Thoracic aorta (tissue), 2 donors: ENCODE data around the gene SLC9C2. TPM values are rescaled to one million over a fixed set of nuclear protein-coding genes. Genes with fewer than 3 reads are reported as not detected.
"Not testable (repeated sequence)": the region's sequence is repeated elsewhere in the genome, so short reads cannot be mapped to it uniquely, and the experiment has no call there.

ENCODE experiments used
- ATAC-seq: fragments of 150-250 bp; one replicate; pipeline ENCODE4 v1.8.0; 2017; ENCODE audit warnings: low read depth; ENCODE audit not compliant: insufficient number of reproducible peaks, low FRiP score
- DNase-seq: peaks from one replicate; pipeline ENCODE4 v3.0.0-alpha.2; 2020; ENCODE audit warnings: low spot score
- H3K27ac ChIP-seq, 2 donors: fragments of 200-600 bp; sonication (generic); 1 replicate in 1 of 2; 2 replicates in 1 of 2; pipeline ENCODE4 v1.5.1; 2016; ENCODE audit warnings: mild to moderate bottlenecking in 2 of 2, moderate library complexity in 2 of 2
- H3K27me3 ChIP-seq: fragments of 200-600 bp; sonication (generic); replicated peaks from 2 replicates; pipeline ENCODE4 v1.6.0; 2016; ENCODE audit warnings: mild to moderate bottlenecking; ENCODE audit not compliant: insufficient read depth
- H3K36me3 ChIP-seq: fragments of 200-600 bp; sonication (generic); one replicate; pipeline ENCODE4 v1.5.1; 2016
- H3K4me1 ChIP-seq, 2 donors: fragments of 200-600 bp; sonication (generic); 1 replicate in 1 of 2; 2 replicates in 1 of 2; pipeline versions ENCODE4 v1.5.1 to v1.6.0; 2016; ENCODE audit warnings: low read depth in 2 of 2, mild to moderate bottlenecking in 1 of 2; ENCODE audit not compliant: control insufficient read depth in 1 of 2
- H3K4me3 ChIP-seq: fragments of 200-600 bp; sonication (generic); 2 replicates; pipeline ENCODE4 v1.5.1; 2016; ENCODE audit warnings: mild to moderate bottlenecking
- H3K9me3 ChIP-seq: fragments of 200-600 bp; sonication (generic); 2 replicates; pipeline ENCODE4 v1.5.1; 2016
- CTCF ChIP-seq: fragments of 200-600 bp; sonication (generic); IDR thresholded peaks from one replicate; pipeline ENCODE4 v1.5.1; 2019; ENCODE audit warnings: antibody characterized with exemption
- total RNA-seq, 2 donors: library from RNA; depleted of rRNA; stranded (reverse); fragments of >200 nt; gene quantifications; one replicate each; pipeline versions ENCODE4 v1.1.0 to v1.2.3, GENCODE V29; 2016

Gene SLC9C2
- total RNA-seq, 2 donors from 2014 or later: not detected

- no peak for DNase-seq
- H3K27ac ChIP-seq: no peak overlapping the region
- H3K4me3 ChIP-seq: no peak overlapping the region
- H3K4me1 ChIP-seq: no peaks in the 10 kb centered on the region
- H3K27me3 ChIP-seq: no peaks in the 10 kb centered on the region
- H3K36me3 ChIP-seq: no peaks in the 10 kb centered on the region
- peaks cover 8% of the 10 kb centered on the region for H3K9me3 ChIP-seq
- TF ChIP-seq CTCF: no peak
- no peak for ATAC-seq
Observed at GRCh38 chr1:173616859-173617258, 14.0 kb upstream of the SLC9C2 start.

GRCh38 chr1:173613086-173613485 is 10.2 kb upstream of the SLC9C2 start:
- H3K27me3 ChIP-seq, H3K9me3 ChIP-seq, H3K36me3 ChIP-seq, H3K4me1 ChIP-seq, H3K27ac ChIP-seq, DNase-seq, ATAC-seq, H3K4me3 ChIP-seq: not testable (repeated sequence)

GRCh38 chr1:173608503-173609216 is 5.8 kb upstream of the SLC9C2 start:
- H3K36me3 ChIP-seq: no peaks in the 10 kb centered on the region
- H3K27ac ChIP-seq: no peak overlapping the region
- no peak for TF ChIP-seq CTCF
- ATAC-seq: no peak
- H3K27me3 ChIP-seq: no peaks in the 10 kb centered on the region
- H3K9me3 ChIP-seq: no peaks in the 10 kb centered on the region
- no peaks in the 10 kb centered on the region for H3K4me1 ChIP-seq
- H3K4me3 ChIP-seq: no peak overlapping the region
- no peak for DNase-seq

- Histone ChIP-seq H3K27ac (no peak overlapping the region), H3K9me3 (no peaks in the 10 kb centered on the region), H3K36me3 (no peaks in the 10 kb centered on the region), H3K4me1 (no peaks in the 10 kb centered on the region), H3K4me3 (no peak overlapping the region), H3K27me3 (no peaks in the 10 kb centered on the region)
- ATAC-seq (no peak), DNase-seq (no peak)
- TF ChIP-seq CTCF: no peak
Observed at GRCh38 chr1:173601588-173601987, 1.3 kb downstream of the SLC9C2 start.

GRCh38 chr1:173596097-173596825 is 6.6 kb downstream of the SLC9C2 start:
- H3K4me3 ChIP-seq: no peak overlapping the region
- no peaks in the 10 kb centered on the region for H3K27me3 ChIP-seq
- no peaks in the 10 kb centered on the region for H3K9me3 ChIP-seq
- no peak for ATAC-seq
- no peaks in the 10 kb centered on the region for H3K36me3 ChIP-seq
- DNase-seq: no peak
- no peaks in the 10 kb centered on the region for H3K4me1 ChIP-seq
- H3K27ac ChIP-seq: no peak overlapping the region
- TF ChIP-seq CTCF: no peak

- not testable (repeated sequence) for H3K27ac ChIP-seq, ATAC-seq, H3K4me1 ChIP-seq, H3K36me3 ChIP-seq, H3K27me3 ChIP-seq, H3K4me3 ChIP-seq, DNase-seq, H3K9me3 ChIP-seq
Observed at GRCh38 chr1:173591138-173591537, 11.7 kb downstream of the SLC9C2 start.
